ENCODE data around the gene EIF2AK3. TPM values are rescaled to one million over a fixed set of nuclear protein-coding genes. Genes with fewer than 3 reads are reported as not detected.

The EIF2AK3 gene
- total and polyA plus RNA-seq, 2 experiments from 2014 or later: 19.5 to 41.9 TPM

GRCh38 chr2:88538362-88538917, 88.8 kb downstream of the EIF2AK3 start:
- 93% methylated on average over 11 of the region's 11 CpGs for WGBS (ENCODE audit: low lambda C conversion rate, missing lambda C conversion rate)

GRCh38 chr2:88537640-88538039, 89.6 kb downstream of the EIF2AK3 start:
- H3K4me1 ChIP-seq (ENCODE audit: insufficient read depth): no peaks in the 10 kb centered on the region
- no peak overlapping the region for H3K4me3 ChIP-seq
- no peaks in the 10 kb centered on the region for H4K20me1 ChIP-seq (ENCODE audit: insufficient read depth, poor library complexity, severe bottlenecking)
- H3K27ac ChIP-seq: no peak overlapping the region
- no peaks in the 10 kb centered on the region for H3K79me2 ChIP-seq
- no peak overlapping the region for H2AFZ ChIP-seq
- no peaks in the 10 kb centered on the region for H3K9me2 ChIP-seq (replicated peaks; ENCODE audit: insufficient read depth)
- DNase-seq (ENCODE audit: low spot score): no peak
- WGBS (ENCODE audit: low lambda C conversion rate, missing lambda C conversion rate): 57% methylated on average over 6 of the region's 6 CpGs
- no peak overlapping the region for H3K4me2 ChIP-seq
- H3K36me3 ChIP-seq (replicated peaks; ENCODE audit: insufficient read depth, low read depth): no peaks in the 10 kb centered on the region
- no peak for TF ChIP-seq EZH2 (IDR thresholded peaks at IDR 0.05; ENCODE audit: borderline replicate concordance)
- TF ChIP-seq CTCF (IDR thresholded peaks at IDR 0.05; ENCODE audit: poor library complexity): no peak
- no peak for TF ChIP-seq EZH2phosphoT487 (IDR thresholded peaks at IDR 0.05; ENCODE audit: low read depth, severe bottlenecking, unreplicated experiment)
- H3K9me3 ChIP-seq (ENCODE audit: low read depth): no peaks in the 10 kb centered on the region
- no peaks in the 10 kb centered on the region for H3K27me3 ChIP-seq

More at GRCh38 chr2:88538362-88538917, 88.8 kb downstream of the EIF2AK3 start:
- Histone ChIP-seq H2AFZ (no peak overlapping the region), H3K4me3 (no peak overlapping the region), H3K27me3 (no peaks in the 10 kb centered on the region), H3K79me2 (no peaks in the 10 kb centered on the region), H3K27ac (no peak overlapping the region), H4K20me1 (ENCODE audit: insufficient read depth, poor library complexity, severe bottlenecking) (no peaks in the 10 kb centered on the region), H3K4me1 (ENCODE audit: insufficient read depth) (no peaks in the 10 kb centered on the region), H3K4me2 (no peak overlapping the region), H3K9me2 (replicated peaks; ENCODE audit: insufficient read depth) (no peaks in the 10 kb centered on the region), H3K36me3 (replicated peaks; ENCODE audit: insufficient read depth, low read depth) (no peaks in the 10 kb centered on the region), H3K9me3 (ENCODE audit: low read depth) (no peaks in the 10 kb centered on the region)
- TF ChIP-seq CTCF (IDR thresholded peaks at IDR 0.05; ENCODE audit: poor library complexity) (no peak), EZH2phosphoT487 (IDR thresholded peaks at IDR 0.05; ENCODE audit: low read depth, severe bottlenecking, unreplicated experiment) (no peak), EZH2 (IDR thresholded peaks at IDR 0.05; ENCODE audit: borderline replicate concordance) (no peak)
- no peak for DNase-seq (ENCODE audit: low spot score)

- TF ChIP-seq CTCF (IDR thresholded peaks at IDR 0.05; ENCODE audit: poor library complexity) (no peak), EZH2phosphoT487 (IDR thresholded peaks at IDR 0.05; ENCODE audit: low read depth, severe bottlenecking, unreplicated experiment) (no peak), EZH2 (IDR thresholded peaks at IDR 0.05; ENCODE audit: borderline replicate concordance) (no peak)
- H3K9me3 ChIP-seq (ENCODE audit: low read depth): no peaks in the 10 kb centered on the region
- no peaks in the 10 kb centered on the region for H3K36me3 ChIP-seq (replicated peaks; ENCODE audit: insufficient read depth, low read depth)
- no peak for DNase-seq (ENCODE audit: low spot score)
- H3K9me2 ChIP-seq (replicated peaks; ENCODE audit: insufficient read depth): no peaks in the 10 kb centered on the region
- no peak overlapping the region for H3K4me3 ChIP-seq
- H3K27ac ChIP-seq: no peak overlapping the region
- WGBS (ENCODE audit: low lambda C conversion rate, missing lambda C conversion rate): 87% methylated on average over 4 of the region's 4 CpGs
- no peaks in the 10 kb centered on the region for H4K20me1 ChIP-seq (ENCODE audit: insufficient read depth, poor library complexity, severe bottlenecking)
- no peaks in the 10 kb centered on the region for H3K79me2 ChIP-seq
- H2AFZ ChIP-seq: no peak overlapping the region
- H3K4me1 ChIP-seq (ENCODE audit: insufficient read depth): no peaks in the 10 kb centered on the region
- no peak overlapping the region for H3K4me2 ChIP-seq
- H3K27me3 ChIP-seq: no peaks in the 10 kb centered on the region
These were observed 97.2 kb downstream of the EIF2AK3 start for GRCh38 chr2:88530081-88530480.
